Fibroblast of lung (primary cell): ENCODE measurements around the gene HECTD4. TPM values are rescaled to one million over a fixed set of nuclear protein-coding genes. Genes with fewer than 3 reads are reported as not detected.
"Not testable (repeated sequence)": the region's sequence is repeated elsewhere in the genome, so short reads cannot be mapped to it uniquely, and the experiment has no call there.

Experiments used
- DNase-seq, 2 donors: peaks; one replicate each; pipeline versions ENCODE4 v3.0.0 to v3.0.0-alpha.2; 2010; ENCODE audit warnings: low read depth in 2 of 2
- H2AFZ ChIP-seq: 2 replicates; pipeline ENCODE4 v1.5.1; 2012; ENCODE audit warnings: low read length, control low read depth, inconsistent platforms
- H3K27ac ChIP-seq: 2 replicates; pipeline ENCODE4 v1.5.1; 2011; ENCODE audit warnings: low read length, control low read depth; ENCODE audit not compliant: insufficient read depth
- H3K27me3 ChIP-seq: 2 replicates; pipeline ENCODE4 v1.5.1; 2011; ENCODE audit warnings: mild to moderate bottlenecking, low read length; ENCODE audit not compliant: control insufficient read depth, insufficient read depth
- H3K36me3 ChIP-seq: 2 replicates; pipeline ENCODE4 v1.5.1; 2011; ENCODE audit warnings: low read length; ENCODE audit not compliant: control insufficient read depth, insufficient read depth
- H3K4me1 ChIP-seq: 2 replicates; pipeline ENCODE4 v1.5.1; 2011; ENCODE audit warnings: low read length; ENCODE audit not compliant: control insufficient read depth, insufficient read depth; ENCODE audit errors: extremely low read depth
- H3K4me2 ChIP-seq: 2 replicates; pipeline ENCODE4 v1.5.1; 2011; ENCODE audit warnings: low read length, control low read depth; ENCODE audit not compliant: insufficient read depth; ENCODE audit errors: extremely low read depth
- H3K4me3 ChIP-seq, 4 experiments: fragments of 200-600 bp in 1 of 4; sonication (generic) in 1 of 4; replicated peaks in 1 of 4; 2 replicates each; pipeline ENCODE4 v1.5.1; 2011 to 2016; ENCODE audit warnings: low read length in 4 of 4, low read depth in 3 of 4, mild to moderate bottlenecking in 3 of 4, control low read depth in 2 of 4, inconsistent platforms in 1 of 4, mixed read lengths in 1 of 4; ENCODE audit not compliant: insufficient read depth in 1 of 4; ENCODE audit errors: control extremely low read depth in 1 of 4
- H3K79me2 ChIP-seq: 2 replicates; pipeline ENCODE4 v1.5.1; 2012; ENCODE audit warnings: mild to moderate bottlenecking, low read length, inconsistent platforms; ENCODE audit not compliant: control insufficient read depth, insufficient read depth
- H3K9ac ChIP-seq: 2 replicates; pipeline ENCODE4 v1.5.1; 2011; ENCODE audit warnings: mild to moderate bottlenecking, low read length, control low read depth; ENCODE audit not compliant: insufficient read depth
- H3K9me3 ChIP-seq: 2 replicates; pipeline ENCODE4 v1.5.1; 2012; ENCODE audit warnings: low read depth, low read length; ENCODE audit not compliant: control insufficient read depth, insufficient read depth
- H4K20me1 ChIP-seq: 2 replicates; pipeline ENCODE4 v1.5.1; 2011; ENCODE audit warnings: low read length; ENCODE audit not compliant: control insufficient read depth, insufficient read depth; ENCODE audit errors: extremely low read depth
- CTCF ChIP-seq, 2 donors: IDR thresholded peaks in 1 of 2; conservative IDR thresholded peaks in 1 of 2; 1 replicate in 1 of 2; 2 replicates in 1 of 2; pipeline ENCODE4 v1.5.1; 2011 to 2012; ENCODE audit warnings: low read length in 2 of 2, control low read depth in 1 of 2, inconsistent platforms in 1 of 2, low read depth in 1 of 2, mild to moderate bottlenecking in 1 of 2
- EZH2 ChIP-seq: IDR thresholded peaks from 2 replicates; pipeline ENCODE4 v1.5.1; 2012; ENCODE audit warnings: low read length, control low read depth, mild to moderate bottlenecking; ENCODE audit errors: missing control alignments
- polyA plus RNA-seq, 2 donors: library from polyadenylated mRNA; depleted of rRNA in 1 of 2; stranded (reverse) in 1 of 2; unstranded in 1 of 2; fragments of >200 nt; gene quantifications; 2 replicates each; pipeline ENCODE4 v1.2.1, GENCODE V29; 2011 to 2012; ENCODE audit warnings: missing spikeins in 1 of 2
- total RNA-seq: library from RNA; depleted of rRNA; stranded (reverse); fragments of >200 nt; gene quantifications from 2 replicates; pipeline ENCODE4 v1.2.1, GENCODE V29; 2014

HECTD4 gene
- total and polyA plus RNA-seq, 2 donors (not counting 1 experiment from before 2014, with no cell fraction given) = 5.1 to 31.7 TPM

GRCh38 chr12:112111931-112112330, 270.3 kb downstream of the HECTD4 start:
- Histone ChIP-seq H3K79me2 (peaks cover 20% of the 10 kb centered on the region), H3K4me1 (peaks cover 6% of the 10 kb centered on the region), H3K4me2 (no peak overlapping the region), H3K9me3 (no peaks in the 10 kb centered on the region), H3K27ac (no peak overlapping the region), H3K4me3 (no peak overlapping the region), H3K36me3 (no peaks in the 10 kb centered on the region), H2AFZ (no peak overlapping the region), H4K20me1 (no peaks in the 10 kb centered on the region), H3K27me3 (no peaks in the 10 kb centered on the region), H3K9ac (no peak overlapping the region)
- no peak for TF ChIP-seq EZH2
- no peak for TF ChIP-seq CTCF (conservative IDR thresholded peaks at IDR 0.05 in 1 of 2, IDR thresholded peaks at IDR 0.05 in 1 of 2; ENCODE audit: low read depth in 1 of 2, low read length in 2 of 2)
- no peak for DNase-seq

DNA sequence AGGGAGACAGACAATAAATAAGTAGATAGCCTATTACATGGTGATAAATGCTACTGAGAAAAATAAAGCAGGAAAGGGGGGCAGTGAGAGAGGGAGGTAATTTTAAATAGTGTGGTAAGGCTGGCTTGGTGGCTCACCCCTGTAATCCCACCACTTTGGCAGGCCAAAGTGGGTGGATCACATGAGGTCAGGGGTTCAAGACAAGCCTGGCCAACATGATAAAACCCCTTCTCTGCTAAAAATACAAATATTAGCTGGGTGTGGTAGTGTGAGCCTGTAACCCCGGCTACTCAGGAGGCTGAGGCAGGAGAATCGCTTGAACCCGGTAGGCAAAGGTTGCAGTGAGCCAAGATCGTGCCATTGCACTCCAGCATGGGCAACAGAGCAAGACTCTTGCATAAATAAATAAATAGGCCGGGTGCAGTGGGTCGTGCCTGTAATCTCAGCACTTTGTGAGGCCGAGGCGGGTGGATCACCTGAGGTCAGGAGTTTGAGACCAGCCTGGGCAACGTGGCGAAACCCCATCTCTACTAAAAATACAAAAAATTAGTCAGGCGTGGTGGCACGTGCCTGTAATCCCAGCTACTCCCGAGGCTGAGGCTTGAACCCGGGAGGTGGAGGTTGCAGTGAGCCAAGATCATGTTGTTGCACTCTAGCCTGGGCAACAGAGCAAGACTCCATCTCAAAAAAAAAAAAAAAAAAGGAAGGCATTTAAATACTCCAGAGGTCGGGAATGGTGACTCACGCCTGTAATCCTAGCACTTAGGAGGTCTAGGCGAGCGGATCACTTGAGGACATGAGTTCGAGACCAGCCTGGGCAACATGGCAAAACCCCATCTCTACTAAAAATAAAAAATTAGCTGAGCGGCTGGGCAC, 271.2 kb downstream of the HECTD4 start:
- not testable (repeated sequence) for H3K4me2 ChIP-seq, DNase-seq, H3K27me3 ChIP-seq, H4K20me1 ChIP-seq, H3K4me1 ChIP-seq, H3K9me3 ChIP-seq, H3K9ac ChIP-seq, H3K4me3 ChIP-seq, H3K36me3 ChIP-seq, H2AFZ ChIP-seq, H3K27ac ChIP-seq
- H3K79me2 ChIP-seq = peaks cover 29% of the 10 kb centered on the region

Other genes starting within 250 kb of the HECTD4 start
- 679 and 950 TPM in 2 replicates for gene RPL6, start 27.2 kb upstream of the HECTD4 start, total RNA-seq
- 1,820 and 2,040 TPM in 2 replicates for gene RPL6, start 27.2 kb upstream of the HECTD4 start, polyA plus RNA-seq
- gene PTPN11, start 36.5 kb upstream of the HECTD4 start, total RNA-seq = 99.1 and 126 TPM in 2 replicates
- 122 and 129 TPM in 2 replicates for gene PTPN11, start 36.5 kb upstream of the HECTD4 start, polyA plus RNA-seq